Measurements from ENCODE around the gene EPX.

The EPX gene

DNA sequence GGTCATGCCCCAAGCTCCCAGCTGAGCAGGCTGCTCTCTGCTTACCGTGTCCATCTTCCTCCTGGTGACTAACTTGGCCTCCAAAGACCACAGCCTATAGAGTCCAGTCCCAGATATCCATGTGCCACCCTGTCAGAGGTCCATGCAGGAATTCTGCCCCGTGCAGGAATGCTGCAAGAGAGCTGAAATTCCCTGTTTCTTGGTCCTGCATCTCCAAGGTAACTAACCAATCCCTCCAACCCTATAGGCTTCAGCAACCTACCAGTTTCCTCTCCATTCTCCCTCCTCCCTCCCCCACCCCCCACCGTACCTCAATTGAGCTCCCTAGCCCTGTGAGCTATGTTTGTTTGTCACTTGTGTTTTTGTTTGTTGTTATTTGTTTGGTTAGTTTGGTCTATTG, 36.2 kb downstream of the EPX start:
- TF ChIP-seq EP300 (IDR thresholded peaks at IDR 0.05; ENCODE audit: borderline replicate concordance) (no peak), YY1 (IDR thresholded peaks at IDR 0.05; ENCODE audit: low read depth) (no peak), TAF1 (IDR thresholded peaks at IDR 0.05; ENCODE audit: low read depth) (no peak), NFIC (IDR thresholded peaks at IDR 0.05) (no peak), USF1 (IDR thresholded peaks at IDR 0.05) (no peak), CEBPB (IDR thresholded peaks at IDR 0.05) (no peak), EGR1 (IDR thresholded peaks at IDR 0.05) (no peak), TEAD4 (IDR thresholded peaks at IDR 0.05) (no peak), CREB1 (IDR thresholded peaks at IDR 0.05; ENCODE audit: low read depth) (no peak), FOXM1 (IDR thresholded peaks at IDR 0.05; ENCODE audit: borderline replicate concordance, low read depth) (no peak), TCF12 (IDR thresholded peaks at IDR 0.05; ENCODE audit: low read depth) (no peak)
- TF ChIP-seq, protein P1, sequence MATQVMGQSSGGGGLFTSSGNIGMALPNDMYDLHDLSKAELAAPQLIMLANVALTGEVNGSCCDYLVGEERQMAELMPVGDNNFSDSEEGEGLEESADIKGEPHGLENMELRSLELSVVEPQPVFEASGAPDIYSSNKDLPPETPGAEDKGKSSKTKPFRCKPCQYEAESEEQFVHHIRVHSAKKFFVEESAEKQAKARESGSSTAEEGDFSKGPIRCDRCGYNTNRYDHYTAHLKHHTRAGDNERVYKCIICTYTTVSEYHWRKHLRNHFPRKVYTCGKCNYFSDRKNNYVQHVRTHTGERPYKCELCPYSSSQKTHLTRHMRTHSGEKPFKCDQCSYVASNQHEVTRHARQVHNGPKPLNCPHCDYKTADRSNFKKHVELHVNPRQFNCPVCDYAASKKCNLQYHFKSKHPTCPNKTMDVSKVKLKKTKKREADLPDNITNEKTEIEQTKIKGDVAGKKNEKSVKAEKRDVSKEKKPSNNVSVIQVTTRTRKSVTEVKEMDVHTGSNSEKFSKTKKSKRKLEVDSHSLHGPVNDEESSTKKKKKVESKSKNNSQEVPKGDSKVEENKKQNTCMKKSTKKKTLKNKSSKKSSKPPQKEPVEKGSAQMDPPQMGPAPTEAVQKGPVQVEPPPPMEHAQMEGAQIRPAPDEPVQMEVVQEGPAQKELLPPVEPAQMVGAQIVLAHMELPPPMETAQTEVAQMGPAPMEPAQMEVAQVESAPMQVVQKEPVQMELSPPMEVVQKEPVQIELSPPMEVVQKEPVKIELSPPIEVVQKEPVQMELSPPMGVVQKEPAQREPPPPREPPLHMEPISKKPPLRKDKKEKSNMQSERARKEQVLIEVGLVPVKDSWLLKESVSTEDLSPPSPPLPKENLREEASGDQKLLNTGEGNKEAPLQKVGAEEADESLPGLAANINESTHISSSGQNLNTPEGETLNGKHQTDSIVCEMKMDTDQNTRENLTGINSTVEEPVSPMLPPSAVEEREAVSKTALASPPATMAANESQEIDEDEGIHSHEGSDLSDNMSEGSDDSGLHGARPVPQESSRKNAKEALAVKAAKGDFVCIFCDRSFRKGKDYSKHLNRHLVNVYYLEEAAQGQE (IDR thresholded peaks at IDR 0.05; ENCODE audit: low read depth) = no peak
- TF ChIP-seq, protein P2, sequence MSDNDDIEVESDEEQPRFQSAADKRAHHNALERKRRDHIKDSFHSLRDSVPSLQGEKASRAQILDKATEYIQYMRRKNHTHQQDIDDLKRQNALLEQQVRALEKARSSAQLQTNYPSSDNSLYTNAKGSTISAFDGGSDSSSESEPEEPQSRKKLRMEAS (IDR thresholded peaks at IDR 0.05) = no peak

- TF ChIP-seq RAD21 (IDR thresholded peaks at IDR 0.05; ENCODE audit: low read depth) (no peak), CEBPB (IDR thresholded peaks at IDR 0.05) (no peak), EGR1 (IDR thresholded peaks at IDR 0.05) (no peak), YY1 (IDR thresholded peaks at IDR 0.05; ENCODE audit: low read depth) (no peak), TEAD4 (IDR thresholded peaks at IDR 0.05) (no peak)
- TF ChIP-seq, protein P2 (IDR thresholded peaks at IDR 0.05) = no peak
Measured at GRCh38 chr17:58229384-58229783, 36.9 kb downstream of the EPX start.

DNA sequence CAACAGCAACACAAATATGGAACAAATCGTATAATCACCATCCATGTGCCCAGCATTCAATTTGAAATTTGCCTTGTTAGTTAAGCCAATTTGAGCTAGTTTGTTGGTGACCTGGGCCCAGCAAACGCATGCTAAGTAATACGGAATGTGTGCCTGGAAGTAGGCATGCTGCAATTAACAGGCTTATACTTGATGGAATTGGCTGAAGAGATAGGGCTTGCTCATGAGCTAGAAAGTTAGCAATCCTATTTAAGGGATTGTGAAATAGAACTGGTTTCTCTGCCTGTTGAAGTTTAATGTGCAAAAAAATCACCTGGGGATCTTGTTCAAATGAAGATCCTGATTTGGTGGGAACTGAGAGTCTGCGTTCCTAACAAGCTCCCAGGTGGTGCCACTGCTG, 37.4 kb downstream of the EPX start:
- TF ChIP-seq EP300 (IDR thresholded peaks at IDR 0.05; ENCODE audit: borderline replicate concordance) = no peak

DNA sequence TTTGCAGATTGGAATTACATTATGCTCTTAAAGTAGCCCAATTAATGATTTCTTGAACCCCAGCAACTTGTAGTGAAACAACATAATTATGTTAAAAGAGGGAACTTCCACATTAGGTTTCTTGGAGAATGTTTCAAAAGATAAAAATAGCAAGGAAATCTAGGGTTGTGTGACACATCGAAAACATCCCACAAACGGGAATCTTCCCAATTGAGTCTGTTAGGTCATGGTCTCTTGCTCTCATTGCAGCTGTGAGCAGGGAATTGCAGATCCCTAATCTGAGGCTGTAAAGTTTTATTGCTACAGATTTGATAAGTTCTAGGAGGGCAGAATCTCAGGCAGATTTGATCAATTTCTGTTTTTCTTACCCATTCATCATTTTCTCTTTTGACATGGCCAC, 39.1 kb downstream of the EPX start:
- TF ChIP-seq USF1 (IDR thresholded peaks at IDR 0.05) = no peak
- TF ChIP-seq, protein P1 (IDR thresholded peaks at IDR 0.05; ENCODE audit: low read depth) = no peak
- TF ChIP-seq TCF12 (IDR thresholded peaks at IDR 0.05; ENCODE audit: low read depth) = no peak
- TF ChIP-seq YY1 (IDR thresholded peaks at IDR 0.05; ENCODE audit: low read depth) = no peak
- TF ChIP-seq TAF1 (IDR thresholded peaks at IDR 0.05; ENCODE audit: low read depth) = no peak
- no peak for TF ChIP-seq TEAD4 (IDR thresholded peaks at IDR 0.05)
- TF ChIP-seq, protein P2 (IDR thresholded peaks at IDR 0.05) = no peak
- no peak for TF ChIP-seq RAD21 (IDR thresholded peaks at IDR 0.05; ENCODE audit: low read depth)
- no peak for TF ChIP-seq ZBTB7A (IDR thresholded peaks at IDR 0.05; ENCODE audit: low read depth)
- no peak for TF ChIP-seq CREB1 (IDR thresholded peaks at IDR 0.05; ENCODE audit: low read depth)

DNA sequence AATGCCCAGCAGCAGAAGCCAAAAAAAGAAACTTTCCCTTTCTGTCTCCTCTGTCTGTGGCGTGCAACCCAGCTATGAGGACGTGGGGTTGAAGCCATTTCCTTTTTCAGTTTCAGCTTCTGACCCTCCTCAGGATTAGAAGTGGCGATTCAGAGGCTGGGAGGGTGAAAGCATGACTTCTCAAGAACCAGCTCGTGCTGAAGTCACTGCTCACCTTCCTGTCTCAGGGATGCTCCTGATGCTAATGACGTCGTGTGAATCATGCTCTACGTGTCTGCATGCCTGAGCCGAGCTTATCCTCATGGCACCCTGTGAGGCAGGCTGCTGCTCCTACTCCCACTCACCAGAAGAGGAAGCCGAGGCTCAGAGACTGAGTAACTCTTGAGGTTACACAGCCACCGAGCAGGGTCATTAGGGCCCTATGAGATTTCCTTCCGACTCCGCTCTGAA, 40.2 kb downstream of the EPX start:
- no peak for TF ChIP-seq NFIC (IDR thresholded peaks at IDR 0.05)
- TF ChIP-seq TCF12 (IDR thresholded peaks at IDR 0.05; ENCODE audit: low read depth) = no peak
- no peak for TF ChIP-seq TAF1 (IDR thresholded peaks at IDR 0.05; ENCODE audit: low read depth)
- TF ChIP-seq, protein P2 (IDR thresholded peaks at IDR 0.05) = no peak
- no peak for TF ChIP-seq EP300 (IDR thresholded peaks at IDR 0.05; ENCODE audit: borderline replicate concordance)

DNA sequence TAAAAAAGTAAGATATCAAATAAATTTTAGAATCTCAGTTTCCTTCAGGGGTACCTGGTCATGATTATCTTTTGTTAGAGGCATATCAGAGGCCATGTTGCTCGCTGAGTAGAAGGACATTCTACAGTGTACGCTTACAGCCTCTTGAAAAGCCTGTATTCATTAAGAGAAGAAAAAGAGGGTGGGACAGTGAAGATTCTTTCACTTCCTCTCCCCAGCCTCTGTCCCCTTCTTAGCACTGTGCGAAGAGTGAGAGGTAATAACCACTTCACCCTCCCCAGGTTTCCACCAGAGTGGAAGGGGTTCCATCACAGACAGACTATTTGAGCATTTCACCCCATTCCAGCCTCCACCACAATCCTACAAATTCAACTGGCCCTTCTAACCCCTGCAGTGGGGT, 41.0 kb downstream of the EPX start:
- TF ChIP-seq, protein P1 (IDR thresholded peaks at IDR 0.05; ENCODE audit: low read depth) = no peak
- TF ChIP-seq YY1 (IDR thresholded peaks at IDR 0.05; ENCODE audit: low read depth) = no peak

Data from Ishikawa (cell line).